ENCODE measurements around the gene NUCKS1. TPM values are rescaled to one million over a fixed set of nuclear protein-coding genes. Genes with fewer than 3 reads are reported as not detected.
A peak's percentile ranks its signal among the peaks of the same experiment; 100 is the strongest.

The NUCKS1 gene
- total and polyA plus RNA-seq, 2 of the 13 experiments (the other 11 are each of a cell fraction or from before 2014, with no cell fraction given), result 35.5 to 117 TPM

GRCh38 chr1:205678286-205679111, 71.5 kb downstream of the NUCKS1 start:
- H3K27me3 ChIP-seq (ENCODE audit: control insufficient read depth in 1 of 2, insufficient read depth in 2 of 2, low read length in 2 of 2), result peaks cover 0 to 2% of the 10 kb centered on the region in 2 experiments; a peak in 2 of 5 replicates
- in situ Hi-C loops (cut with HindIII; ENCODE audit: extremely low pct_ligation_motif_present, low pct_unique_long_range_greater_than_20kb), result no loop called here
- 18% methylated on average over 9 of the region's 10 CpGs for WGBS (ENCODE audit: low lambda C conversion rate)
- no TSS peak for BruUV-seq (replicated peaks)
- H3K4me1 ChIP-seq (ENCODE audit: insufficient read depth, low read length), result peaks cover 71% of the 10 kb centered on the region
- intact Hi-C loops (cut with micrococcal nuclease; ENCODE audit: unreplicated experiment), result no loop called here
- POLR2A ChIA-PET, result interaction anchor here (0.7 to 4.0 kb wide), 3 partner anchors 9 to 71 kb away, joined by 3 to 16 read pairs (median 3); no protein-coding TSS in a partner anchor
- FAIRE-seq (no peak), DNase-seq (ENCODE audit: low spot score) (no peak), ATAC-seq (peak; percentile 19)
- H2AFZ ChIP-seq (ENCODE audit: low read length), result no peak overlapping the region
- H3K36me3 ChIP-seq (replicated peaks in 1 of 2; ENCODE audit: control insufficient read depth in 1 of 2, insufficient read depth in 2 of 2, low read length in 2 of 2), result no peaks in the 10 kb centered on the region; a peak in 1 of 5 replicates
- no peaks in the 10 kb centered on the region for H3K79me2 ChIP-seq (ENCODE audit: insufficient read depth, low read length)
- H4K20me1 ChIP-seq (ENCODE audit: insufficient read depth, low read length), result no peaks in the 10 kb centered on the region
- H3K9ac ChIP-seq (ENCODE audit: insufficient read depth, low read depth, low read length), result peak overlapping the region; percentile 56; the same call in 1 of the 2 replicates
- no peak overlapping the region for H3K27ac ChIP-seq (ENCODE audit: extremely low read length, insufficient read depth, low read length)
- H3K4me3 ChIP-seq (replicated peaks in 1 of 3; ENCODE audit: insufficient read depth in 1 of 3, low read depth in 2 of 3, low read length in 3 of 3), result peak overlapping the region; percentile 62 to 79 (median 74)
- peak overlapping the region; percentile 96 for H3K4me2 ChIP-seq (ENCODE audit: low read depth, low read length)
- CTCF ChIA-PET (ENCODE audit: low intra/inter-chr PET ratio, low total read pairs), result no interaction called here
- H3K9me3 ChIP-seq (ENCODE audit: low read length), result no peaks in the 10 kb centered on the region
- TF ChIP-seq ONECUT2 (CRISPR knock-in tag; IDR thresholded peaks at IDR 0.05) (no peak), MED8 (CRISPR knock-in tag; IDR thresholded peaks at IDR 0.05; ENCODE audit: insufficient replicate concordance) (no peak), NCOA1 (CRISPR knock-in tag; IDR thresholded peaks at IDR 0.05) (no peak), MED1 (CRISPR knock-in tag; IDR thresholded peaks at IDR 0.05) (0 out of 2 replicates have a peak, but pooled peaks have one; percentile 21), ZFX (CRISPR knock-in tag; IDR thresholded peaks at IDR 0.05; ENCODE audit: low read depth) (0 out of 2 replicates have a peak, but pooled peaks have one; percentile 31), ZNF326 (CRISPR knock-in tag; IDR thresholded peaks at IDR 0.05; ENCODE audit: borderline replicate concordance) (no peak), NKX3-1 (CRISPR knock-in tag; IDR thresholded peaks at IDR 0.05) (no peak), LCORL (IDR thresholded peaks at IDR 0.05) (no peak), LCORL (CRISPR knock-in tag; IDR thresholded peaks at IDR 0.05) (no peak), DNMT1 (CRISPR knock-in tag; IDR thresholded peaks at IDR 0.05) (no peak), ISL2 (CRISPR knock-in tag; IDR thresholded peaks at IDR 0.05) (no peak), ZNF354B (CRISPR knock-in tag; IDR thresholded peaks at IDR 0.05) (no peak), U2AF2 (IDR thresholded peaks at IDR 0.05; ENCODE audit: low read depth, low read length) (no peak), ZNF678 (CRISPR knock-in tag; IDR thresholded peaks at IDR 0.05) (0 out of 2 replicates have a peak, but pooled peaks have one; percentile 32)
- TF ChIP-seq, protein P1, sequence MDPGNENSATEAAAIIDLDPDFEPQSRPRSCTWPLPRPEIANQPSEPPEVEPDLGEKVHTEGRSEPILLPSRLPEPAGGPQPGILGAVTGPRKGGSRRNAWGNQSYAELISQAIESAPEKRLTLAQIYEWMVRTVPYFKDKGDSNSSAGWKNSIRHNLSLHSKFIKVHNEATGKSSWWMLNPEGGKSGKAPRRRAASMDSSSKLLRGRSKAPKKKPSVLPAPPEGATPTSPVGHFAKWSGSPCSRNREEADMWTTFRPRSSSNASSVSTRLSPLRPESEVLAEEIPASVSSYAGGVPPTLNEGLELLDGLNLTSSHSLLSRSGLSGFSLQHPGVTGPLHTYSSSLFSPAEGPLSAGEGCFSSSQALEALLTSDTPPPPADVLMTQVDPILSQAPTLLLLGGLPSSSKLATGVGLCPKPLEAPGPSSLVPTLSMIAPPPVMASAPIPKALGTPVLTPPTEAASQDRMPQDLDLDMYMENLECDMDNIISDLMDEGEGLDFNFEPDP (CRISPR knock-in tag; conservative IDR thresholded peaks at IDR 0.05), result no peak
- TF ChIP-seq, protein P2, sequence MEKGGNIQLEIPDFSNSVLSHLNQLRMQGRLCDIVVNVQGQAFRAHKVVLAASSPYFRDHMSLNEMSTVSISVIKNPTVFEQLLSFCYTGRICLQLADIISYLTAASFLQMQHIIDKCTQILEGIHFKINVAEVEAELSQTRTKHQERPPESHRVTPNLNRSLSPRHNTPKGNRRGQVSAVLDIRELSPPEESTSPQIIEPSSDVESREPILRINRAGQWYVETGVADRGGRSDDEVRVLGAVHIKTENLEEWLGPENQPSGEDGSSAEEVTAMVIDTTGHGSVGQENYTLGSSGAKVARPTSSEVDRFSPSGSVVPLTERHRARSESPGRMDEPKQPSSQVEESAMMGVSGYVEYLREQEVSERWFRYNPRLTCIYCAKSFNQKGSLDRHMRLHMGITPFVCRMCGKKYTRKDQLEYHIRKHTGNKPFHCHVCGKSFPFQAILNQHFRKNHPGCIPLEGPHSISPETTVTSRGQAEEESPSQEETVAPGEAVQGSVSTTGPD (CRISPR knock-in tag; IDR thresholded peaks at IDR 0.05), result no peak
- TF ChIP-seq, protein P3, sequence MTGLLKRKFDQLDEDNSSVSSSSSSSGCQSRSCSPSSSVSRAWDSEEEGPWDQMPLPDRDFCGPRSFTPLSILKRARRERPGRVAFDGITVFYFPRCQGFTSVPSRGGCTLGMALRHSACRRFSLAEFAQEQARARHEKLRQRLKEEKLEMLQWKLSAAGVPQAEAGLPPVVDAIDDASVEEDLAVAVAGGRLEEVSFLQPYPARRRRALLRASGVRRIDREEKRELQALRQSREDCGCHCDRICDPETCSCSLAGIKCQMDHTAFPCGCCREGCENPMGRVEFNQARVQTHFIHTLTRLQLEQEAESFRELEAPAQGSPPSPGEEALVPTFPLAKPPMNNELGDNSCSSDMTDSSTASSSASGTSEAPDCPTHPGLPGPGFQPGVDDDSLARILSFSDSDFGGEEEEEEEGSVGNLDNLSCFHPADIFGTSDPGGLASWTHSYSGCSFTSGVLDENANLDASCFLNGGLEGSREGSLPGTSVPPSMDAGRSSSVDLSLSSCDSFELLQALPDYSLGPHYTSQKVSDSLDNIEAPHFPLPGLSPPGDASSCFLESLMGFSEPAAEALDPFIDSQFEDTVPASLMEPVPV (CRISPR knock-in tag; IDR thresholded peaks at IDR 0.05), result 0 out of 2 replicates have a peak, but pooled peaks have one; percentile 20

All from HepG2 (cell line).